Esophagus squamous epithelium (tissue), 4 donors: ENCODE data around the gene LAMA3.

ENCODE experiments used
- CTCF ChIP-seq, 6 experiments: fragments of 450-650 bp in 4 of 6; fragments of 200-600 bp in 2 of 6; sonication (generic) in 2 of 6; IDR thresholded peaks; one replicate each; pipeline ENCODE4 v1.5.1; 2016 to 2019; ENCODE audit warnings: antibody characterized with exemption in 6 of 6, mild to moderate bottlenecking in 4 of 6, moderate library complexity in 4 of 6
- POLR2A ChIP-seq, 4 donors: fragments of 450-650 bp; IDR thresholded peaks; one replicate each; pipeline ENCODE4 v1.6.1; 2017; ENCODE audit warnings: antibody characterized with exemption in 4 of 4, mild to moderate bottlenecking in 4 of 4, moderate library complexity in 3 of 4

GRCh38 chr18:23669804-23670405 lies 19.3 kb upstream of the LAMA3 start:
- TF ChIP-seq CTCF (IDR thresholded peaks at IDR 0.05): no peak
- no peak for TF ChIP-seq POLR2A (IDR thresholded peaks at IDR 0.05)
